ENCODE results near the gene DYNC2H1.

GRCh38 chr11:103279821-103280220 is 170.6 kb downstream of the DYNC2H1 start:
- TF ChIP-seq, protein P1, sequence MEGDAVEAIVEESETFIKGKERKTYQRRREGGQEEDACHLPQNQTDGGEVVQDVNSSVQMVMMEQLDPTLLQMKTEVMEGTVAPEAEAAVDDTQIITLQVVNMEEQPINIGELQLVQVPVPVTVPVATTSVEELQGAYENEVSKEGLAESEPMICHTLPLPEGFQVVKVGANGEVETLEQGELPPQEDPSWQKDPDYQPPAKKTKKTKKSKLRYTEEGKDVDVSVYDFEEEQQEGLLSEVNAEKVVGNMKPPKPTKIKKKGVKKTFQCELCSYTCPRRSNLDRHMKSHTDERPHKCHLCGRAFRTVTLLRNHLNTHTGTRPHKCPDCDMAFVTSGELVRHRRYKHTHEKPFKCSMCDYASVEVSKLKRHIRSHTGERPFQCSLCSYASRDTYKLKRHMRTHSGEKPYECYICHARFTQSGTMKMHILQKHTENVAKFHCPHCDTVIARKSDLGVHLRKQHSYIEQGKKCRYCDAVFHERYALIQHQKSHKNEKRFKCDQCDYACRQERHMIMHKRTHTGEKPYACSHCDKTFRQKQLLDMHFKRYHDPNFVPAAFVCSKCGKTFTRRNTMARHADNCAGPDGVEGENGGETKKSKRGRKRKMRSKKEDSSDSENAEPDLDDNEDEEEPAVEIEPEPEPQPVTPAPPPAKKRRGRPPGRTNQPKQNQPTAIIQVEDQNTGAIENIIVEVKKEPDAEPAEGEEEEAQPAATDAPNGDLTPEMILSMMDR (IDR thresholded peaks at IDR 0.05; ENCODE audit: low read depth, low read length) = no peak
- TF ChIP-seq POLR2A (IDR thresholded peaks at IDR 0.05; ENCODE audit: extremely low read depth, insufficient read length) (no peak), MAX (IDR thresholded peaks at IDR 0.05; ENCODE audit: low read depth, low read length) (no peak), MYC (IDR thresholded peaks at IDR 0.05; ENCODE audit: low read depth, low read length) (no peak)
